CD8-positive, alpha-beta memory T cell (primary cell): ENCODE results near the gene IDI1. TPM values are rescaled to one million over a fixed set of nuclear protein-coding genes. Genes with fewer than 3 reads are reported as not detected.

Experiments used
- CTCF ChIA-PET: fragments of 350-600 bp; sonication (Branson Sonifier 250); formaldehyde crosslinking; loops from one replicate; lab custom pipeline; 2021; ENCODE audit warnings: antibody characterized with exemption; lab: Charles Lee
- POLR2A ChIA-PET: fragments of 350-600 bp; sonication (Branson Sonifier 250); formaldehyde crosslinking; loops from one replicate; lab custom pipeline; 2021; ENCODE audit warnings: antibody characterized with exemption; lab: Charles Lee
- DNase-seq, 5 donors: peaks; one replicate each; pipeline versions ENCODE4 v3.0.0 to v3.0.0-alpha.2; 2020 to 2022; ENCODE audit warnings: mixed read lengths in 1 of 5
- H3K27ac ChIP-seq: one replicate; pipeline ENCODE4 v1.7.0; 2013; ENCODE audit warnings: low read depth, mild to moderate bottlenecking, low read length, moderate library complexity
- H3K27me3 ChIP-seq: 2 replicates; pipeline ENCODE4 v1.7.0; 2013; ENCODE audit warnings: low read length, mild to moderate bottlenecking; ENCODE audit not compliant: insufficient read depth, poor library complexity, severe bottlenecking
- H3K36me3 ChIP-seq: 2 replicates; pipeline ENCODE4 v1.7.0; 2013; ENCODE audit warnings: mild to moderate bottlenecking, low read length, moderate library complexity; ENCODE audit not compliant: insufficient read depth
- H3K4me1 ChIP-seq: 2 replicates; pipeline ENCODE4 v1.7.0; 2013; ENCODE audit warnings: mild to moderate bottlenecking, low read length, moderate library complexity; ENCODE audit not compliant: insufficient read depth
- H3K4me3 ChIP-seq: 2 replicates; pipeline ENCODE4 v1.7.0; 2013; ENCODE audit warnings: mild to moderate bottlenecking, low read length
- H3K9me3 ChIP-seq: 2 replicates; pipeline ENCODE4 v1.7.0; 2013; ENCODE audit warnings: mild to moderate bottlenecking, low read length
- H3K27ac Mint-ChIP-seq, 8 donors: one replicate each; pipeline ENCODE4 v1.8.0; 2020 to 2021; ENCODE audit warnings: mixed read lengths in 8 of 8, mild to moderate bottlenecking in 6 of 8, inconsistent platforms in 3 of 8, moderate library complexity in 3 of 8
- H3K27me3 Mint-ChIP-seq, 2 donors: one replicate each; pipeline ENCODE4 v1.8.0; 2020 to 2021; ENCODE audit warnings: mixed read lengths in 2 of 2, mild to moderate bottlenecking in 1 of 2, moderate library complexity in 1 of 2
- H3K36me3 Mint-ChIP-seq, 3 donors: one replicate each; pipeline ENCODE4 v1.8.0; 2020 to 2021; ENCODE audit warnings: mixed read lengths in 3 of 3, inconsistent platforms in 1 of 3, mild to moderate bottlenecking in 1 of 3
- H3K4me1 Mint-ChIP-seq, 3 donors: one replicate each; pipeline ENCODE4 v1.8.0; 2020 to 2021; ENCODE audit warnings: mixed read lengths in 3 of 3, inconsistent platforms in 1 of 3, mild to moderate bottlenecking in 1 of 3
- H3K4me3 Mint-ChIP-seq, 7 donors: one replicate each; pipeline ENCODE4 v1.8.0; 2020 to 2021; ENCODE audit warnings: mixed read lengths in 7 of 7, mild to moderate bottlenecking in 6 of 7, moderate library complexity in 4 of 7, inconsistent platforms in 2 of 7
- H3K9me3 Mint-ChIP-seq, 5 donors: one replicate each; pipeline ENCODE4 v1.8.0; 2020 to 2022; ENCODE audit warnings: mixed read lengths in 5 of 5, mild to moderate bottlenecking in 3 of 5, moderate library complexity in 2 of 5, inconsistent platforms in 1 of 5
- polyA plus RNA-seq: library from polyadenylated mRNA; unstranded; fragments of 300-500 nt; fragmentation: Illumina TruSeq; gene quantifications from one replicate; pipeline ENCODE4 v1.2.3, GENCODE V29; 2021
- total RNA-seq, 2 experiments: library from RNA; stranded (reverse); gene quantifications; one replicate each; pipeline ENCODE4 v1.2.3, GENCODE V29; 2021

The IDI1 gene
- total and polyA plus RNA-seq, 3 experiments from 2014 or later: 47.4 to 53.1 (median 50.1) TPM

DNA sequence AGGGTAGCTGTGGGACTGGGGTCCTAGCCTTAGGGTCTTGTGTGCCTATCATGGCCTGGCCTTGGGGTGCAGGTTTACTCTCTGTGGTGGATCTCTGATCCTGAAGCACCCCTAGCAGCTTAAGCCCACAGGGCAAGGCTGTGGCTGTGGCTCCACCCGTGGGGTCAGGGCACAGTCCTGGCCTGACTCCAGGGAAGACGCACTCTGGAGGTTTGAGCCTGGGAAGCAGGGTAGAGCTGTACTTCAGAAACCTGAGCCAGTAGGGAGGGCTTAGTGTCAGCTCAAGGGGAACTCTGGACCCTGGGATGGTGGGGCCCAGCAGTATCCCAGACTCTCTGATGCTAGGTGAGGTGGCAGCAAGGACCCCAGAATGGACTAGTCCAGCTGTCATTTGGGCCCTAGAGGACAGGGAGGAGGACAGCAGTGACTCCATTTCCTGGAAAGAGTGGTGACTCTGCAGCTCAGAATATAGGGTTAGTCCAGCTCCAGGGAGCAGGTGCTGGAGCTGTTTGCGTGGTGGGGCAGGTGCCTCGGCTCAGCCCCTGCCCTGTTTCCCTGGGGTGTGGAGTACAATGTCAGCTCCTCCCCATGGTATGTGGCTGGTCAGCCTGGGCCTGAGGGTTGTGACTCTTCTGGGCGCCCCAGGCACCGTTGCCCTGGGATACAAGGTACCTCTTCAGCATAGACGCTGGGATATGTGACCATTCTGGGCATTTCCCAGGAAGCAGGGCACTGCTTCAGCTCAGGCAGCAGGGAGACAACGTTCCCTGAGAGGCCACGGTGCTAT lies 44.8 kb downstream of the IDI1 start:
- ChIA-PET POLR2A (no interaction called here), CTCF (interaction anchor here (0.6 to 0.7 kb wide), 2 partner anchors 15 to 16 kb away, joined by 3 read pairs; partner anchors contain the start of gene GTPBP4)
- H3K4me3 ChIP-seq: no peak overlapping the region
- no peaks in the 10 kb centered on the region for H3K27me3 ChIP-seq
- no peaks in the 10 kb centered on the region for H3K4me1 ChIP-seq
- peaks cover 79% of the 10 kb centered on the region for H3K36me3 ChIP-seq
- H3K27ac ChIP-seq: no peak overlapping the region
- no peak for DNase-seq
- Mint-ChIP-seq H3K9me3 (peaks cover 4 to 7% (median 5%) of the 10 kb centered on the region in 5 donors), H3K27me3 (no peaks in the 10 kb centered on the region), H3K4me3 (no peak overlapping the region), H3K4me1 (peaks cover 9 to 27% (median 14%) of the 10 kb centered on the region in 3 donors), H3K27ac (peak overlapping the region in 2 of 8 donors; percentile 43 to 79), H3K36me3 (peaks cover 44 to 91% (median 49%) of the 10 kb centered on the region in 3 donors)
- H3K9me3 ChIP-seq: peaks cover 6% of the 10 kb centered on the region

GRCh38 chr10:1002425-1003006 lies 46.4 kb downstream of the IDI1 start:
- H3K27ac ChIP-seq: no peak overlapping the region
- DNase-seq: no peak
- no peak overlapping the region for H3K4me3 ChIP-seq
- no peaks in the 10 kb centered on the region for H3K27me3 ChIP-seq
- Mint-ChIP-seq H3K36me3 (peaks cover 44 to 90% (median 46%) of the 10 kb centered on the region in 3 donors), H3K4me3 (no peak overlapping the region), H3K9me3 (peaks cover 4 to 7% (median 5%) of the 10 kb centered on the region in 5 donors), H3K27me3 (no peaks in the 10 kb centered on the region), H3K4me1 (peaks cover 9 to 27% (median 14%) of the 10 kb centered on the region in 3 donors), H3K27ac (peak overlapping the region in 1 of 8 donors; percentile 15)
- no peaks in the 10 kb centered on the region for H3K4me1 ChIP-seq
- CTCF ChIA-PET: no interaction called here
- H3K36me3 ChIP-seq: peaks cover 78% of the 10 kb centered on the region
- POLR2A ChIA-PET: no interaction called here
- H3K9me3 ChIP-seq: peaks cover 6% of the 10 kb centered on the region

GRCh38 chr10:997266-998022 lies 51.5 kb downstream of the IDI1 start:
- H3K27me3 Mint-ChIP-seq: no peaks in the 10 kb centered on the region

DNA sequence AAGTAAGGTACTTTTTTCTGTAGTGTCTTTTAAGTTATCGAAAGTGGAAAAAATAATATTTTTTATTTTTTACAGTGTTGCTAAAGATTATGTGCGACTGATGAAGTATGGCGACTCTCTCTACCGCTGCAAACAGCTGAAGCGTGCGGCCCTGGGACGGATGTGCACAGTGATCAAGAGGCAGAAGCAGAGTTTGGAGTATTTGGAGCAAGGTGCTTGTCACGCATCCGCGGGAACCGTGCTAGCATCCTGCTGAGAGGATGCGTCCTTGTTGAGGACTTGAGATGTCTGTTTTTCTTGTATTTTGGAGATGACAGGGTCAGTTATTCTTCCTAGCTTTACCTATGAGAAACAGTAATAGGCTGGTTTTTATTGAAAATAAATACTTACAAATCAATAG lies 52.9 kb downstream of the IDI1 start:
- Histone ChIP-seq H3K27me3 (no peaks in the 10 kb centered on the region), H3K27ac (no peak overlapping the region), H3K9me3 (no peaks in the 10 kb centered on the region), H3K4me3 (no peak overlapping the region), H3K4me1 (peaks cover 5% of the 10 kb centered on the region), H3K36me3 (peaks cover 56% of the 10 kb centered on the region)
- no peak overlapping the region for H3K4me3 Mint-ChIP-seq
- peaks cover 19 to 85% (median 37%) of the 10 kb centered on the region in 3 donors for H3K36me3 Mint-ChIP-seq
- H3K9me3 Mint-ChIP-seq: no peaks in the 10 kb centered on the region
- peaks cover 8 to 11% (median 9%) of the 10 kb centered on the region in 3 donors for H3K4me1 Mint-ChIP-seq
- no peaks in the 10 kb centered on the region for H3K27me3 Mint-ChIP-seq
- CTCF ChIA-PET: no interaction called here
- DNase-seq: no peak
- POLR2A ChIA-PET: no interaction called here
- H3K27ac Mint-ChIP-seq: no peak overlapping the region

More at GRCh38 chr10:997266-998022, 51.5 kb downstream of the IDI1 start:
- no peak overlapping the region for H3K27ac ChIP-seq
- Mint-ChIP-seq H3K4me3 (no peak overlapping the region), H3K27ac (peak overlapping the region in 1 of 8 donors; percentile 63), H3K9me3 (peaks cover 0 to 3% (median 2%) of the 10 kb centered on the region in 5 donors), H3K4me1 (peaks cover 6 to 13% (median 12%) of the 10 kb centered on the region in 3 donors), H3K36me3 (peaks cover 32 to 92% (median 47%) of the 10 kb centered on the region in 3 donors)
- CTCF ChIA-PET: interaction anchor here (1.9 kb wide), 1 partner anchor 9 kb away, joined by 6 read pairs; the partner anchor contains the start of gene GTPBP4
- no peak for DNase-seq
- POLR2A ChIA-PET: no interaction called here
- no peaks in the 10 kb centered on the region for H3K27me3 ChIP-seq
- no peak overlapping the region for H3K4me3 ChIP-seq
- peaks cover 2% of the 10 kb centered on the region for H3K9me3 ChIP-seq
- H3K36me3 ChIP-seq: peaks cover 66% of the 10 kb centered on the region
- H3K4me1 ChIP-seq: no peaks in the 10 kb centered on the region

DNA sequence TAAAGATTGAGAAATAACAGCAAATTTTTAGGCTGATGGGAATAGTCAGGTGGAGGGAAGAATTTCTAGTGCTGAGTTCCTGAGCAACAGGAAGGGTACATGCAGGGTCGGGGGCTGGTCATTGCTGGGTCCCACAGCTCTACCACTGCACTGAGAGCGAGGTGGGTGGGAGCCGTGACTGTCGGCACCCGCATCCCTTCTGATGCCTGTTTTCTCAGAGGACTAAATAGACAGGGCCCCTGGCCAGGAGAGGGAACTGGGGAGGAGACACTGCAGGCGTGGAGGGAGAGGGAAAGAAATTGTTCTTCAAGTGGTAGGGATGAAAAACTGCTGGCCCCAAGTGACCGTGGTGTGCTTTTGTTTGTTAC lies 53.4 kb downstream of the IDI1 start:
- no peak overlapping the region for H3K27ac ChIP-seq
- Mint-ChIP-seq H3K27ac (peak overlapping the region in 3 of 8 donors; percentile 3 to 52 (median 42)), H3K9me3 (no peaks in the 10 kb centered on the region), H3K4me1 (peaks cover 10 to 15% (median 14%) of the 10 kb centered on the region in 3 donors), H3K4me3 (no peak overlapping the region), H3K36me3 (peaks cover 14 to 85% (median 32%) of the 10 kb centered on the region in 3 donors), H3K27me3 (no peaks in the 10 kb centered on the region)
- ChIA-PET CTCF (no interaction called here), POLR2A (no interaction called here)
- no peak for DNase-seq
- H3K4me1 ChIP-seq: peaks cover 9% of the 10 kb centered on the region
- H3K36me3 ChIP-seq: peaks cover 54% of the 10 kb centered on the region
- H3K9me3 ChIP-seq: no peaks in the 10 kb centered on the region
- no peaks in the 10 kb centered on the region for H3K27me3 ChIP-seq
- H3K4me3 ChIP-seq: no peak overlapping the region

DNA sequence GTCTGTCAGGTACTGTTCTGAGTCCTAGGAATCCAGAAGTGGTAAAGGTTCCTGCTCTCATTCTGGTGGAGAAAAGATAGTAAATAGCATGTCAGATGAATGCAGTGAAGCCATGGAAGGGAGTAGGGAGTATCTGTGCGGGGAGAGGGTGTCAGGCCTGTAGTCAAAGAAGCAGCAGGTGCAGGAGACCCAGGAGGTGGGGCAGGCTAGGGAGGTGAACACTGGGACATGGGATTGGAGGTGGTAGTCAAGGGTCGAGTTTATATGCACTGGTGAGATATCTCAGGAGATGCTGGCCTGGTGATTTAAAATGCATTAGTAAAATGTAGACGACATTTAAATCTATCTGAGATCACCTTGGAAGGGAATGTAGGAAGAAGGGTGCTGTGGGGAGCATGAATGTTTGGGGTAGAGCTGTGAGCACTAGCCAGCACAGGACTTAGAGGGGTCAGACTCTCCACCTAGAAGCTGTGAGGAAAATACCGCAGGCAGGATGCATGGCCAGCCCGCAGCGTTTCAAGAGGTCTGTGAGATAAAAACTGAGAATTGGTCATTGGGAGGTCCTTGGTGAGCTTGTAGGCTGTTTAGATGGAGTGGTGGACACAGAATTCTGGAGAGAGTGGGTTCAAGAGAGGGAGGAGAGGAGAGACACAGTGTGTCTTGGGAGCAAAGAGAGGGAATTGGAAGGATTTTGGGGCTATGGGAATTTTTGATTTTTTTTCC lies 53.9 kb downstream of the IDI1 start:
- H3K27me3 ChIP-seq: no peaks in the 10 kb centered on the region
- no peaks in the 10 kb centered on the region for H3K9me3 Mint-ChIP-seq
- H3K4me3 Mint-ChIP-seq: no peak overlapping the region
- POLR2A ChIA-PET: no interaction called here
- H3K27ac ChIP-seq: no peak overlapping the region
- DNase-seq: no peak
- H3K36me3 ChIP-seq: peaks cover 52% of the 10 kb centered on the region
- H3K36me3 Mint-ChIP-seq: peaks cover 12 to 83% (median 31%) of the 10 kb centered on the region in 3 donors
- H3K27ac Mint-ChIP-seq: peak overlapping the region in 5 of 8 donors; percentile 7 to 65 (median 42)
- H3K4me3 ChIP-seq: no peak overlapping the region
- no peaks in the 10 kb centered on the region for H3K27me3 Mint-ChIP-seq
- no peaks in the 10 kb centered on the region for H3K9me3 ChIP-seq
- peaks cover 15 to 19% (median 17%) of the 10 kb centered on the region in 3 donors for H3K4me1 Mint-ChIP-seq
- CTCF ChIA-PET: no interaction called here
- peaks cover 11% of the 10 kb centered on the region for H3K4me1 ChIP-seq

DNA sequence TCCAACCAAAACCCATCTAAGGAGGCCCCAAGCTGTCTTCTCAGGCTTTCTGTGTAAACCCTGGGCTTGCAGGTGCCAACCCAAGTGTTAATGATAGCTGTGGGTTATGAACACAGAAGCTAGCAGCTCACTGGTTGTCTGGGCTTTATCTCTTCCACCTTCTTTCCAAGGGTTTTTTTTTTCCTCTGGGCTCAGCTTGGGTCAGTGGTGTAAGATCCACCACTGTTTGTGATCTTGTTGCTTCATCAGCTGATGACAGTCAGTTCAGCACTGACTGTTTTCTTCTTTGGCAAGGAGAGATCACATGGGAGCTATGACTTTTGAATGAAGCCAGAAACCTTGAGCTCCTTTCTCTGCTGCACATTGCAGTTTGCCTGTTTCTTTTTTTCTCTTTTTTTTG lies 56.0 kb downstream of the IDI1 start:
- H3K36me3 Mint-ChIP-seq: peaks cover 12 to 72% (median 26%) of the 10 kb centered on the region in 3 donors
- H3K27ac Mint-ChIP-seq: peak overlapping the region in 2 of 8 donors; percentile 30 to 33

More for the DNA sequence above, 56.0 kb downstream of the IDI1 start:
- ChIA-PET CTCF (interaction anchor here (0.9 kb wide), 1 partner anchor 60 kb away, joined by 3 read pairs; no protein-coding TSS in a partner anchor), POLR2A (interaction anchor here (1.1 kb wide), 1 partner anchor 56 kb away, joined by 4 read pairs; no protein-coding TSS in a partner anchor)
- peaks cover 35% of the 10 kb centered on the region for H3K36me3 ChIP-seq
- H3K27me3 Mint-ChIP-seq: no peaks in the 10 kb centered on the region
- no peaks in the 10 kb centered on the region for H3K9me3 ChIP-seq
- no peak overlapping the region for H3K4me3 ChIP-seq
- no peak overlapping the region for H3K27ac ChIP-seq
- H3K4me1 ChIP-seq: peaks cover 25% of the 10 kb centered on the region
- peaks cover 29 to 38% (median 30%) of the 10 kb centered on the region in 3 donors for H3K4me1 Mint-ChIP-seq
- no peaks in the 10 kb centered on the region for H3K9me3 Mint-ChIP-seq
- H3K4me3 Mint-ChIP-seq: peak overlapping the region in 1 of 7 donors; percentile 30
- no peak for DNase-seq
- no peaks in the 10 kb centered on the region for H3K27me3 ChIP-seq
